HepG2 (cell line): ENCODE measurements around the gene ADAMTS13. TPM values are rescaled to one million over a fixed set of nuclear protein-coding genes. Genes with fewer than 3 reads are reported as not detected.

Source experiments
- PLRG1 ChIP-seq: fragments of 450-650 bp; conservative IDR thresholded peaks from 2 replicates; pipeline ENCODE4 v1.6.1; 2016
- REPIN1 ChIP-seq: sonication (generic); formaldehyde crosslinking; IDR thresholded peaks from 2 replicates; pipeline ENCODE4 v1.8.0; 2022; ENCODE audit warnings: missing genetic modification reagents, low read depth, mild to moderate bottlenecking, borderline replicate concordance
- SIX4 ChIP-seq: sonication (generic); formaldehyde crosslinking; IDR thresholded peaks from 2 replicates; pipeline ENCODE4 v1.4.0; 2020; ENCODE audit warnings: missing genetic modification reagents
- SMARCE1 ChIP-seq: fragments of 450-650 bp; IDR thresholded peaks from 2 replicates; pipeline ENCODE4 v1.6.1; 2017; ENCODE audit warnings: borderline replicate concordance
- SRF ChIP-seq: IDR thresholded peaks from 2 replicates; pipeline ENCODE4 v1.6.1; 2011; ENCODE audit warnings: mild to moderate bottlenecking, low read depth, low read length, moderate library complexity
- ZFP36L1 ChIP-seq: sonication (generic); formaldehyde crosslinking; IDR thresholded peaks from 2 replicates; pipeline ENCODE4 v1.8.0; 2022; ENCODE audit warnings: mild to moderate bottlenecking, missing genetic modification reagents, moderate library complexity
- ZNF230 ChIP-seq: sonication (generic); formaldehyde crosslinking; IDR thresholded peaks from 2 replicates; pipeline ENCODE4 v1.4.0; 2020; ENCODE audit warnings: mild to moderate bottlenecking, missing genetic modification reagents
- ZNF235 ChIP-seq: sonication (generic); formaldehyde crosslinking; IDR thresholded peaks from 2 replicates; pipeline ENCODE4 v1.8.1; 2023; ENCODE audit warnings: mild to moderate bottlenecking, missing genetic modification reagents, borderline replicate concordance
- ZSCAN25 ChIP-seq: sonication (generic); formaldehyde crosslinking; IDR thresholded peaks from 2 replicates; pipeline ENCODE4 v1.8.0; 2022; ENCODE audit warnings: mild to moderate bottlenecking, missing genetic modification reagents
- ZSCAN29 ChIP-seq: sonication (generic); formaldehyde crosslinking; conservative IDR thresholded peaks from 2 replicates; pipeline ENCODE4 v1.4.0; 2020; ENCODE audit warnings: mild to moderate bottlenecking, missing genetic modification reagents
- polyA plus RNA-seq, 8 experiments: library from polyadenylated mRNA; depleted of rRNA in 3 of 8; stranded (reverse) in 7 of 8; unstranded in 1 of 8; fragments of >200 nt; fragmentation: Illumina TruSeq in 4 of 8; extraction: Trizol in 4 of 8; gene quantifications; 2 replicates each; pipeline versions ENCODE4 v1.2.1 to v1.2.3, GENCODE V29; 2011 to 2016; ENCODE audit warnings: low read depth in 4 of 8, missing spikeins in 1 of 8, mixed read lengths in 1 of 8; ENCODE audit not compliant: insufficient read depth in 1 of 8
- total RNA-seq, 5 experiments: library from RNA; depleted of rRNA; stranded (reverse); fragments of >200 nt; fragmentation: Illumina TruSeq; extraction: Trizol; gene quantifications; 2 replicates each; pipeline ENCODE4 v1.2.3, GENCODE V29; 2016; ENCODE audit warnings: low read depth in 1 of 5
- TF ChIP-seq, protein P1 (sequence below): sonication (generic); formaldehyde crosslinking; IDR thresholded peaks from 2 replicates; pipeline ENCODE4 v1.4.0; 2020; ENCODE audit warnings: missing genetic modification reagents
- TF ChIP-seq, protein P2 (sequence below): conservative IDR thresholded peaks from 2 replicates; pipeline ENCODE4 v1.6.1; 2018; ENCODE audit warnings: missing genetic modification reagents
- TF ChIP-seq, protein P3 (sequence below): sonication (generic); formaldehyde crosslinking; IDR thresholded peaks from 2 replicates; pipeline ENCODE4 v1.4.0; 2020; ENCODE audit warnings: mild to moderate bottlenecking, missing genetic modification reagents
- TF ChIP-seq, protein P4 (sequence below), 2 experiments: sonication (generic) in 1 of 2; formaldehyde crosslinking in 1 of 2; IDR thresholded peaks; 2 replicates each; pipeline versions ENCODE4 v1.6.1 to v1.9.0; 2014 to 2022; ENCODE audit warnings: antibody characterized with exemption in 1 of 2, borderline replicate concordance in 1 of 2, inconsistent platforms in 1 of 2, low read depth in 1 of 2, missing genetic modification reagents in 1 of 2

ADAMTS13 gene
- total and polyA plus RNA-seq, 2 of the 13 experiments (the other 11 are each of a cell fraction or from before 2014, with no cell fraction given): 0.91 to 4.5 TPM

DNA sequence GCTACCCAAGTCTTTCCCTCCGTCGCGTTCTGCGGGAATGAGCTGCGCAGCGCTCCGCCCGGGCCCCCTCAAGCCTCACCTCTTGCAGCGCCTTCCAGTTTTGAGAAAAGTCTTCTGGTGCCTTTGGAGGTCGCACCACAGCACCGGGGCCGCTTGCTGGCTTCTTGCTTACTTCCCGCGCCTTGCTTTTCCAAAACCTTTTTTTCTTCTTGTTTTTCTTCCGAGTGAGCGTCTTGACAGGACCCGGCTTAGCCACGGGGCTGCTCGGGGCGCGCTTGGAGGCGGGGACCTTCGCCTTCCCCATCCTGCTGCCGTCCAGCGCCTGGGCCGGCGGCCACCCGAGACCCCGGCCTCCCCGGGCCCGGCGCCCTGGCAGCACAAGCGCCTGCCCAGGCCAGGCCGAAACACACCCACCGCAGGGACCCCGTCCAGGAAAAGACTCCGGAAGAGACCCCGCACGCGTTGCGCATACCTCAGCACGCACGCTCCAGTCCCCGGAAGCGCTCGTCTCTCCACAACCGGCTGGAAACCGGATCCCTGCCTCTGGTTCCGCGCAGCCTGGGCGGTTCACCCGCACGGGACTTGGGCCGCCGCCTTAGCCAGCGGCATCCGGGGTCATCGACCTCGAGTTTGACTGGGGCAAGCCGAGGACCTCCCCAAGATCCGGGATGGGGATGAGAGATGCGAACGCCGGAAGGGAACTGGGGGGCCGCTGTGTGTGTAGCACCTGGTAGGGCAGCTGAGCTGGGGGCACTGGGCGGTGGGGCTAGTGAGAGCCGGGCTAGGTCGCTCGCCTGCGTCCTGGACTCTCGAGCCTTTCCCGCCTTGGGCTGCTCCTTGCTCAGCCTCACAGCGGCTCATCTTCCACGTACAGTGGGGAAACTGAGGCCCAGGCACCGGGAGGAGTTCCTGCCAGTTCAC is 4.4 kb upstream of the ADAMTS13 start, which contains the start of gene REXO4 (continued):
- TF ChIP-seq, protein P1, sequence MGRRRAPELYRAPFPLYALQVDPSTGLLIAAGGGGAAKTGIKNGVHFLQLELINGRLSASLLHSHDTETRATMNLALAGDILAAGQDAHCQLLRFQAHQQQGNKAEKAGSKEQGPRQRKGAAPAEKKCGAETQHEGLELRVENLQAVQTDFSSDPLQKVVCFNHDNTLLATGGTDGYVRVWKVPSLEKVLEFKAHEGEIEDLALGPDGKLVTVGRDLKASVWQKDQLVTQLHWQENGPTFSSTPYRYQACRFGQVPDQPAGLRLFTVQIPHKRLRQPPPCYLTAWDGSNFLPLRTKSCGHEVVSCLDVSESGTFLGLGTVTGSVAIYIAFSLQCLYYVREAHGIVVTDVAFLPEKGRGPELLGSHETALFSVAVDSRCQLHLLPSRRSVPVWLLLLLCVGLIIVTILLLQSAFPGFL: no peak
- TF ChIP-seq, protein P2, sequence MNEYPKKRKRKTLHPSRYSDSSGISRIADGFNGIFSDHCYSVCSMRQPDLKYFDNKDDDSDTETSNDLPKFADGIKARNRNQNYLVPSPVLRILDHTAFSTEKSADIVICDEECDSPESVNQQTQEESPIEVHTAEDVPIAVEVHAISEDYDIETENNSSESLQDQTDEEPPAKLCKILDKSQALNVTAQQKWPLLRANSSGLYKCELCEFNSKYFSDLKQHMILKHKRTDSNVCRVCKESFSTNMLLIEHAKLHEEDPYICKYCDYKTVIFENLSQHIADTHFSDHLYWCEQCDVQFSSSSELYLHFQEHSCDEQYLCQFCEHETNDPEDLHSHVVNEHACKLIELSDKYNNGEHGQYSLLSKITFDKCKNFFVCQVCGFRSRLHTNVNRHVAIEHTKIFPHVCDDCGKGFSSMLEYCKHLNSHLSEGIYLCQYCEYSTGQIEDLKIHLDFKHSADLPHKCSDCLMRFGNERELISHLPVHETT: peak; percentile 99
- TF ChIP-seq REPIN1 (CRISPR knock-in tag) (peak; percentile 65), SIX4 (CRISPR knock-in tag) (peak; percentile 37; the same call in 1 of the 2 replicates), ZNF230 (CRISPR knock-in tag) (peak; percentile 94), SMARCE1 (no peak), ZSCAN25 (CRISPR knock-in tag) (peak; percentile 85), ZSCAN29 (0 out of 2 replicates have a peak, but pooled peaks have one; percentile 84), ZNF235 (CRISPR knock-in tag) (peak; percentile 60; the same call in 1 of the 2 replicates), ZFP36L1 (no peak; the same call in 1 of the 2 replicates), SRF (no peak; the same call in 1 of the 2 replicates), PLRG1 (no peak)
- TF ChIP-seq, protein P3, sequence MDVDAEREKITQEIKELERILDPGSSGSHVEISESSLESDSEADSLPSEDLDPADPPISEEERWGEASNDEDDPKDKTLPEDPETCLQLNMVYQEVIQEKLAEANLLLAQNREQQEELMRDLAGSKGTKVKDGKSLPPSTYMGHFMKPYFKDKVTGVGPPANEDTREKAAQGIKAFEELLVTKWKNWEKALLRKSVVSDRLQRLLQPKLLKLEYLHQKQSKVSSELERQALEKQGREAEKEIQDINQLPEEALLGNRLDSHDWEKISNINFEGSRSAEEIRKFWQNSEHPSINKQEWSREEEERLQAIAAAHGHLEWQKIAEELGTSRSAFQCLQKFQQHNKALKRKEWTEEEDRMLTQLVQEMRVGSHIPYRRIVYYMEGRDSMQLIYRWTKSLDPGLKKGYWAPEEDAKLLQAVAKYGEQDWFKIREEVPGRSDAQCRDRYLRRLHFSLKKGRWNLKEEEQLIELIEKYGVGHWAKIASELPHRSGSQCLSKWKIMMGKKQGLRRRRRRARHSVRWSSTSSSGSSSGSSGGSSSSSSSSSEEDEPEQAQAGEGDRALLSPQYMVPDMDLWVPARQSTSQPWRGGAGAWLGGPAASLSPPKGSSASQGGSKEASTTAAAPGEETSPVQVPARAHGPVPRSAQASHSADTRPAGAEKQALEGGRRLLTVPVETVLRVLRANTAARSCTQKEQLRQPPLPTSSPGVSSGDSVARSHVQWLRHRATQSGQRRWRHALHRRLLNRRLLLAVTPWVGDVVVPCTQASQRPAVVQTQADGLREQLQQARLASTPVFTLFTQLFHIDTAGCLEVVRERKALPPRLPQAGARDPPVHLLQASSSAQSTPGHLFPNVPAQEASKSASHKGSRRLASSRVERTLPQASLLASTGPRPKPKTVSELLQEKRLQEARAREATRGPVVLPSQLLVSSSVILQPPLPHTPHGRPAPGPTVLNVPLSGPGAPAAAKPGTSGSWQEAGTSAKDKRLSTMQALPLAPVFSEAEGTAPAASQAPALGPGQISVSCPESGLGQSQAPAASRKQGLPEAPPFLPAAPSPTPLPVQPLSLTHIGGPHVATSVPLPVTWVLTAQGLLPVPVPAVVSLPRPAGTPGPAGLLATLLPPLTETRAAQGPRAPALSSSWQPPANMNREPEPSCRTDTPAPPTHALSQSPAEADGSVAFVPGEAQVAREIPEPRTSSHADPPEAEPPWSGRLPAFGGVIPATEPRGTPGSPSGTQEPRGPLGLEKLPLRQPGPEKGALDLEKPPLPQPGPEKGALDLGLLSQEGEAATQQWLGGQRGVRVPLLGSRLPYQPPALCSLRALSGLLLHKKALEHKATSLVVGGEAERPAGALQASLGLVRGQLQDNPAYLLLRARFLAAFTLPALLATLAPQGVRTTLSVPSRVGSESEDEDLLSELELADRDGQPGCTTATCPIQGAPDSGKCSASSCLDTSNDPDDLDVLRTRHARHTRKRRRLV (CRISPR knock-in tag): peak; percentile 96
- TF ChIP-seq, protein P4, sequence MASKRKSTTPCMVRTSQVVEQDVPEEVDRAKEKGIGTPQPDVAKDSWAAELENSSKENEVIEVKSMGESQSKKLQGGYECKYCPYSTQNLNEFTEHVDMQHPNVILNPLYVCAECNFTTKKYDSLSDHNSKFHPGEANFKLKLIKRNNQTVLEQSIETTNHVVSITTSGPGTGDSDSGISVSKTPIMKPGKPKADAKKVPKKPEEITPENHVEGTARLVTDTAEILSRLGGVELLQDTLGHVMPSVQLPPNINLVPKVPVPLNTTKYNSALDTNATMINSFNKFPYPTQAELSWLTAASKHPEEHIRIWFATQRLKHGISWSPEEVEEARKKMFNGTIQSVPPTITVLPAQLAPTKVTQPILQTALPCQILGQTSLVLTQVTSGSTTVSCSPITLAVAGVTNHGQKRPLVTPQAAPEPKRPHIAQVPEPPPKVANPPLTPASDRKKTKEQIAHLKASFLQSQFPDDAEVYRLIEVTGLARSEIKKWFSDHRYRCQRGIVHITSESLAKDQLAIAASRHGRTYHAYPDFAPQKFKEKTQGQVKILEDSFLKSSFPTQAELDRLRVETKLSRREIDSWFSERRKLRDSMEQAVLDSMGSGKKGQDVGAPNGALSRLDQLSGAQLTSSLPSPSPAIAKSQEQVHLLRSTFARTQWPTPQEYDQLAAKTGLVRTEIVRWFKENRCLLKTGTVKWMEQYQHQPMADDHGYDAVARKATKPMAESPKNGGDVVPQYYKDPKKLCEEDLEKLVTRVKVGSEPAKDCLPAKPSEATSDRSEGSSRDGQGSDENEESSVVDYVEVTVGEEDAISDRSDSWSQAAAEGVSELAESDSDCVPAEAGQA (IDR thresholded peaks at IDR 0.05; ENCODE audit: low read depth): peak; percentile 83
- TF ChIP-seq, protein P4 (CRISPR knock-in tag; IDR thresholded peaks at IDR 0.05; ENCODE audit: borderline replicate concordance): no peak
